RWPE2 (cell line): ENCODE results near the gene CDX2.

Experiments used
- ATAC-seq: fragments of 200-7000 bp; cut with Tn5 transposase; 3 replicates; pipeline ENCODE4 v1.9.1; 2021; ENCODE audit warnings: low read depth
- DNase-seq: peaks from one replicate; pipeline ENCODE4 v3.0.0-alpha.2; 2020; ENCODE audit warnings: low spot score
- H3K27ac ChIP-seq: fragments of 450-650 bp; 2 replicates; pipeline ENCODE4 v1.5.1; 2017; ENCODE audit warnings: mild to moderate bottlenecking; ENCODE audit not compliant: poor library complexity, severe bottlenecking
- H3K27me3 ChIP-seq: fragments of 250-450 bp; sonication (Bioruptor Pico); 2 replicates; pipeline ENCODE4 v1.5.1; 2021; ENCODE audit warnings: mild to moderate bottlenecking, moderate library complexity; ENCODE audit not compliant: insufficient read depth, poor library complexity, severe bottlenecking
- H3K36me3 ChIP-seq: fragments of 250-450 bp; sonication (Bioruptor Pico); 2 replicates; pipeline ENCODE4 v1.5.1; 2020; ENCODE audit warnings: low read depth, mild to moderate bottlenecking, moderate library complexity
- H3K4me1 ChIP-seq: fragments of 250-450 bp; sonication (Bioruptor Pico); 2 replicates; pipeline ENCODE4 v1.5.1; 2021; ENCODE audit warnings: mild to moderate bottlenecking, moderate library complexity; ENCODE audit not compliant: insufficient read depth, poor library complexity, severe bottlenecking
- H3K4me3 ChIP-seq: fragments of 250-450 bp; sonication (Bioruptor Pico); 2 replicates; pipeline ENCODE4 v1.5.1; 2021; ENCODE audit warnings: mild to moderate bottlenecking, moderate library complexity; ENCODE audit not compliant: severe bottlenecking
- H3K9me3 ChIP-seq: fragments of 250-450 bp; sonication (Bioruptor Pico); 2 replicates; pipeline ENCODE4 v1.5.1; 2021; ENCODE audit warnings: mild to moderate bottlenecking, moderate library complexity; ENCODE audit not compliant: severe bottlenecking
- CTCF ChIP-seq: fragments of 450-650 bp; IDR thresholded peaks from one replicate; pipeline ENCODE4 v1.5.1; 2017; ENCODE audit warnings: mild to moderate bottlenecking, moderate library complexity; ENCODE audit not compliant: poor library complexity, severe bottlenecking

CDX2 gene

DNA sequence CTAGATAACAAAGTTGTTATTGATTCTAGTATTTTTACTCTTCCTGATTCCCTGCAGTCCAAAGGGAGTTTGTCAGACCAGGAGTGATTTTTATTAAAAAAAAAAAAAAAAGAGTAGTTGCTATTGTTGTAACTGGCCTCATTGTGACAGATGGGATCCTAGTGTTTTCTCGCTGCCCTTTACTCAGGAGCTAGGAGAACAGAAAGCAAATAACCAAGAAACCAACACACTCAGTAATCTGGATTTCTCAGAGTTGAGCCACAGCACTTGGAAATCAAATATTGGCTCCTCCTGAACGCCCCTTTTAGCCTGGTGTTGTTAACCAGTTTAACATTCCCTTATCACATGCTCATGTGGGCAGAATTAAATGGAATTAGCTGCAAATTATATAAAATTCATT, 57.6 kb downstream of the CDX2 start:
- Histone ChIP-seq H3K27me3 (peaks cover 20% of the 10 kb centered on the region), H3K36me3 (no peaks in the 10 kb centered on the region), H3K4me3 (no peak overlapping the region), H3K27ac (no peak overlapping the region), H3K9me3 (no peaks in the 10 kb centered on the region), H3K4me1 (no peaks in the 10 kb centered on the region)
- no peak for DNase-seq
- no peak for TF ChIP-seq CTCF
- no peak for ATAC-seq
